GM12892 (cell line): ENCODE data around the gene ATP8B4.

ENCODE experiments used
- DNase-seq: peaks from one replicate; pipeline ENCODE4 v3.0.0; 2011; ENCODE audit not compliant: insufficient read length
- FAIRE-seq: peaks from 2 replicates; lab custom pipeline; 2011; peaks lifted over from hg19 to GRCh38; lab: Jason Lieb, UNC
- POLR2A ChIP-seq: IDR thresholded peaks from 2 replicates; pipeline ENCODE4 v1.6.1; 2011; ENCODE audit warnings: low read depth, low read length, control low read depth
- POLR2AphosphoS5 ChIP-seq: IDR thresholded peaks from 2 replicates; pipeline ENCODE4 v1.6.1; 2011; ENCODE audit warnings: low read depth, low read length, control low read depth
- TAF1 ChIP-seq: IDR thresholded peaks from 2 replicates; pipeline ENCODE4 v1.6.1; 2011; ENCODE audit warnings: low read depth, mild to moderate bottlenecking, control low read depth, low read length, borderline replicate concordance

The ATP8B4 gene

GRCh38 chr15:49815950-49816349, 303.1 kb downstream of the ATP8B4 start:
- FAIRE-seq: no peak
- TF ChIP-seq POLR2A: no peak
- no peak for TF ChIP-seq TAF1
- TF ChIP-seq POLR2AphosphoS5: no peak
- DNase-seq: no peak

DNA sequence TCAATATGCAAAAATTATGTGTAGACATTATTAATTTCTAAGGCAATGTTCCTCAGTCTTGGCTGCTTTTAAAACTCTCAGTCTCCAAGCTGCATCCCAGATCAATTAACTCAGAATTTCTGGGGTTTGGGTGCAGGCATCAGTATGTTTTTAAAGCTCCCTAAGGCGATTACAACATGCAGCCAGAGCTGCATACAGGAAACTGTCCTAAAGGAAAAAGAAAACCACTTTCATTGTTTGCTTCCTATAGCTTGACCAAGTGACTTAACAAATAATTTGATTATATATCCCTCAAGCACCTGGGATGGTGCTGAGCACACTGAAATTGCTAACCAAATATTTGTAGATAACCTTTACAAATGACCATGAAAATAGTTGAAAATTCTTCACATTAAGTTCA, 303.5 kb downstream of the ATP8B4 start:
- FAIRE-seq: no peak
- DNase-seq: no peak
- TF ChIP-seq TAF1 (no peak), POLR2A (no peak)

DNA sequence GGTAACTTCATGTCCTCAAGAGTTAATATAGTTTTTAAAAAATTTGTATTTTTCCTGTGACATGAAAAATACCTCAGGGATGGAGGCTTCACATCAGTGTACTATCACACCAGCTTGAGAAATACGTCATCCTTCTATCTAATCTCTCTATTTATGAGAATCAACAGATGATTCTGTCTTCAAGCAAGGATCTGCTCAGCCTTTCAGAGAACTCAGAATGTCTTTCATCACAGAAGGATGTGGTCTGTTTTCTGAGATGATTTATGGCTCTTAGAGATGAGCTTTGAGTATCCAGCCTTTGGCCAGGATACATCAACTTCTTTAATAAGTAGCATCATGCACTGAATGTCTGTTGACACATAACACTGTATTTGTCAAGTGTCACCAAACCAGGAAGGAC, 304.3 kb downstream of the ATP8B4 start:
- DNase-seq: no peak
- no peak for TF ChIP-seq TAF1
- FAIRE-seq: no peak

- FAIRE-seq (no peak), DNase-seq (no peak)
- TF ChIP-seq TAF1 (no peak), POLR2A (no peak), POLR2AphosphoS5 (no peak)
Measured at GRCh38 chr15:49813625-49814024, 305.4 kb downstream of the ATP8B4 start.

DNA sequence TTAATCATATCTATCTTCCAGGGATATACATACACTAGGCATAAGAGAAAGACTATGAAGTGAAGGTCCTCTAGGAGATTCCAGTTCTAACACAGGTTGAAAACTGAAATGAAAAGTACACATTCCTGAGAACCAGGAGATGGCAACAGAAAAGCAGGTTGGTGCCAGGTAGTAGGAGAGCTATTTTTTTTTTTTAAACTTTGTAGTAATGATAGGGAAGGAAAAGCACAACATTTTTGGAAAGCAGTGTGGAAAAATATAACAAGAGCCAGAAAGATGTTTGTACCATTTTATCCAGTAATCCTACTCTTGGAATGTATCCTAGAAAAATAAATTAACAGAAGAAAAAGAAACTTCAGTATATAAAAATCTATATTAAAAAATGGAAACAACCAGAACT, 308.3 kb downstream of the ATP8B4 start:
- no peak for DNase-seq
- no peak for FAIRE-seq
- no peak for TF ChIP-seq POLR2AphosphoS5
- TF ChIP-seq POLR2A: no peak
- no peak for TF ChIP-seq TAF1

GRCh38 chr15:49809894-49810609, 309.0 kb downstream of the ATP8B4 start:
- TF ChIP-seq POLR2A (no peak), POLR2AphosphoS5 (no peak), TAF1 (no peak)
- DNase-seq (no peak), FAIRE-seq (no peak)

DNA sequence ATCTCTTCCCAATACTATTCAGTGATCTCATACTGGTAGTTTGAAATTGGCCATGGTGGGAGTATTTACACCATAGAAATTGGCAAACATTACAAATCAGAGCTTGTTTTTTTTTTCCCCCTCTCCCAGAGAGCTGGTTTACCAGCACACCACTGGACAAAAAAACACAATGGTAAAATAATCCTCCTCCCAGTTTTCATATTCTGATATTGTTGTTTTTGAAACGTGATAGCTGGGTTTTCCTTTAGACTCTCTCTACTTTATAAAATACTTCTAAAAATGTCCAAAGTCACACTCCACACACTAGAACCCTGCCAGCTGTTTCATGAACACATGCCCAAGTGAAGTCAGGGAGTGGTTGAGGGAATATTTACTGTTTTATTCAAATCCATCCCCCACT, 310.7 kb downstream of the ATP8B4 start:
- FAIRE-seq (no peak), DNase-seq (no peak)
- TF ChIP-seq POLR2A (no peak), POLR2AphosphoS5 (no peak), TAF1 (no peak)
